ENCODE data around the gene C12orf60.
A peak's percentile ranks its signal among the peaks of the same experiment; 100 is the strongest.
"Not testable (repeated sequence)": the region's sequence is repeated elsewhere in the genome, so short reads cannot be mapped to it uniquely, and the experiment has no call there.

Gene C12orf60

GRCh38 chr12:14803011-14803829 is at the start of gene C12orf60, which contains the start of gene WBP11:
C12orf60 (plus strand) TSS chr12:14803670; CDS start chr12:14822936, 19,266 bp downstream.
WBP11 (minus strand) TSS chr12:14803478; CDS start chr12:14801383, 2,095 bp downstream.
- peak; percentile 90 for DNase-seq (ENCODE audit: low spot score)
- no peak for TF ChIP-seq CTCF (IDR thresholded peaks at IDR 0.05; ENCODE audit: extremely low read depth, missing control alignments)

- DNase-seq (ENCODE audit: low spot score) = no peak
- TF ChIP-seq CTCF (IDR thresholded peaks at IDR 0.05; ENCODE audit: extremely low read depth, missing control alignments) = peak; percentile 4
These were observed 46.9 kb upstream of the C12orf60 start for GRCh38 chr12:14756334-14757143.

- not testable (repeated sequence) for DNase-seq (ENCODE audit: low spot score)
These were observed 43.7 kb upstream of the C12orf60 start for GRCh38 chr12:14759711-14760280.

- TF ChIP-seq CTCF (IDR thresholded peaks at IDR 0.05; ENCODE audit: extremely low read depth, missing control alignments) = no peak
These were observed 38.1 kb upstream of the C12orf60 start for GRCh38 chr12:14765398-14765797.

GRCh38 chr12:14766020-14766419 is 37.5 kb upstream of the C12orf60 start:
- DNase-seq (ENCODE audit: low spot score) = not testable (repeated sequence)

More at GRCh38 chr12:14765398-14765797, 38.1 kb upstream of the C12orf60 start:
- no peak for DNase-seq (ENCODE audit: low spot score)

- DNase-seq (ENCODE audit: low spot score) = no peak
- no peak for TF ChIP-seq CTCF (IDR thresholded peaks at IDR 0.05; ENCODE audit: extremely low read depth, missing control alignments)
These were observed 36.7 kb upstream of the C12orf60 start for GRCh38 chr12:14766649-14767215.

GRCh38 chr12:14767617-14768016 is 35.9 kb upstream of the C12orf60 start:
- no peak for TF ChIP-seq CTCF (IDR thresholded peaks at IDR 0.05; ENCODE audit: extremely low read depth, missing control alignments)
- DNase-seq (ENCODE audit: low spot score) = no peak
